SKM-1 treated with dmso at 0.1 percent for 144 hours (cell line): ENCODE results near the gene FOLR2.

Experiments
- DNase-seq: peaks from one replicate; lab custom pipeline; 2025; ENCODE audit not compliant: unreplicated experiment; lab: John Stamatoyannopoulos, UW

FOLR2 gene

DNA sequence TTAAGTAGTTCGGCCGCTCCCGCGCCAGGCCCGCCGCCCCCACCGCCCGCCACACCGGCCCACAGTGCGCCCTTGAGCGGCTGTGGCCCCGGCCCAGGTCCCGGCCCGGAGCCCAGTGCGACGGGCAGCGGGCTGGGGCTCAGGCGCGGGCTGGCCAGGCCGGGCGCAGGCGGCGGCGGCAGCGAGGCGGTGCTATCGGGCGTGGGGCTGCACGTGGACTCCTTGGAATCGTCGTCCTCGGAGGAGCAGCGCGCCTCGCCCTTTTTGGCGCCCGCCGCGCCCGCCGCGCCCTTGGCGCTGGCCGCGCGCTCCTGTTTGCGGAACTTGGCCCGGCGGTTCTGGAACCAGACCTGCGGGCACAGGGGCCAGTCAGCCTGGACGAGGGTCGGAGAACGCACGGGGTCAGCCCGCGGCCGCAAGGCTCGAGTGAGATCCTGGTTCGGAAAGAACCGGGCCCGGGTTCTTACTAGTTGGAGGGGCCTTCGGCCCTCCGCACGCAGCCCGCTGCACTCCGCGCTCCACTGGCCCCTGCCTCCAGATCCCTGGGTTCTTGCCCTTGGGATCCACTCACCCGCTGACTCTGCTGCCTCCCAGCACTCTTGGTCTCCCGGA is 23.4 kb downstream of the FOLR2 start:
- DNase-seq = no peak

DNA sequence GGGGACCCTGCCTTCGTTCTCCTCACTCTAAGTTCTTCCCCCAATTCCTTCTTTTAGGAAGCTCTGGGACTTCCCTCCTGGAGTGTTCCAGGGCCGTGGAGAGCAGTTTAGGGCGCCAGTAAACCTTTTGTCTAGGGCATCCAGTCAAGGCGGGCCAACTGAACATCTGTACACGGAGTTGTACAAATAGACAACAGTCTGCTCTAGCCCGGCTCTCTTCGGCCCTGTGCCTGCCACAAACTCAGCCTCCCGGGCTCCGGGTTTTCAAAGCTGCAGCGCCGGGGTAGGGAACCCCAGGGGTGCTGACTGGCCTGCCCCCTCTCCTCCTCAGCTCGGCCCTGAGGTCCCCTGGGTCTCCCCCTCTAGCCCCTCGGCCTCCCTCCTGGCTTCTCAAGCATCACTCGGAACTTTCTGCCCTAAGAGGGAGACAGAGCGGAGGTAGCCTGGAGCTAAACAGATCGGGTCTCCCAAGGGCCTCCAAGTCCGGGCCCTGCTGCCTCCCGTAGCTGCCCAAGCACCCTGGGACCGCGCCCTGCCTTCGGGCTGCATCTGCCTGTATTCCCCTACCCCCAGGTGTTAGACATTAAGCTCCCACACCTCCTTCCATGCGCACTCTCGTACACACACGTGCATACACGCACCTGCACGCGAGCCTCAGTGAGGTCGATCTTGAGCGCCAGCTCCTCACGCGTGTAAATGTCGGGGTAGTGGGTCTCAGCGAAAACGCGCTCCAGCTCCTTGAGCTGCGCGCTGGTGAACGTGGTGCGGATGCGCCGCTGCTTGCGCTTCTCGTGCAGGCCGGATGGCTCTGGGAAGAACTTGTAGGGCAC is 24.1 kb downstream of the FOLR2 start:
- no peak for DNase-seq

DNA sequence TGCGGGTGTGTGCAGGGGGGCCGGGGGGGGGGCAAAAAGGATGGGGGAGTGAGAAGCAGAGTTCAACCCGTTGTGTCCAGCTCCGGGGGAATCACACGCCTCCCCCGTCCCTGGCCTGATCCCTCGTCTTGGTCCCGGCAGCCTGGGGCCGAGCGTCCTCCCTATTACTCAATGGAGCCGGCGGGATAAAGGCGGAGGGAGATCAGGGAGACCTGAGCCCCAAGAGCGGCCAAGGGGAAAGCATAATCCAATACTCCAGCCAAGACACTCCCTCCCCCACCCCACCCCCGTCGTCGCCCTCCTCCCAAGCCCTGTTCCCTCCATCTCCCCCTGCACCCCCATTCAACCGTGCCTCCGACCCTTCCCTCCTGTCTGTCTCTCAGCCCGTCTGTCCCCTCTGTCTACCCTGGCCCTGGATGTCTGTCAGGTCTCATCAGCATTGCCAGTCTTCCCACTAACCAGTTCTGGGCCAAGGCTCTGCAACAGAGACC is 24.7 kb downstream of the FOLR2 start:
- no peak for DNase-seq

DNA sequence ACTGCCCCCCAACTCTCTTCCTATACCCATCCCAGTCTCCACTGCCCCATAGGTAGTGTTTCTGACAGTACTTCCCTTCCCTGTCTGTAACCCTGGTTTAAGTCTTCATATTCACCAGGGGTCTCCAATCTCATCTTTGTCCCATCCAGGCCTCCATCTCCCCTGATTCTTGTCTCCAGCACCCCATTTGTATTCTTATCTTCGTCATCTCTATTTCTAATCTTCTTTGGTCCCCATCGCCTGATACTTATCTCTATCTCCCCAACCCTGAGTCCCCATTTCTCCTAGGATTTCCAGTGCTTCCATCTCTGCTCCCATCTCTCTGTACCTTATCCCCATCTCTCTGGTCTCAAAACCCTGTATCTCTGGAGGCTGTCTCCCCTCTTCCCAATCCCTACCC is 25.5 kb downstream of the FOLR2 start:
- no peak for DNase-seq

DNA sequence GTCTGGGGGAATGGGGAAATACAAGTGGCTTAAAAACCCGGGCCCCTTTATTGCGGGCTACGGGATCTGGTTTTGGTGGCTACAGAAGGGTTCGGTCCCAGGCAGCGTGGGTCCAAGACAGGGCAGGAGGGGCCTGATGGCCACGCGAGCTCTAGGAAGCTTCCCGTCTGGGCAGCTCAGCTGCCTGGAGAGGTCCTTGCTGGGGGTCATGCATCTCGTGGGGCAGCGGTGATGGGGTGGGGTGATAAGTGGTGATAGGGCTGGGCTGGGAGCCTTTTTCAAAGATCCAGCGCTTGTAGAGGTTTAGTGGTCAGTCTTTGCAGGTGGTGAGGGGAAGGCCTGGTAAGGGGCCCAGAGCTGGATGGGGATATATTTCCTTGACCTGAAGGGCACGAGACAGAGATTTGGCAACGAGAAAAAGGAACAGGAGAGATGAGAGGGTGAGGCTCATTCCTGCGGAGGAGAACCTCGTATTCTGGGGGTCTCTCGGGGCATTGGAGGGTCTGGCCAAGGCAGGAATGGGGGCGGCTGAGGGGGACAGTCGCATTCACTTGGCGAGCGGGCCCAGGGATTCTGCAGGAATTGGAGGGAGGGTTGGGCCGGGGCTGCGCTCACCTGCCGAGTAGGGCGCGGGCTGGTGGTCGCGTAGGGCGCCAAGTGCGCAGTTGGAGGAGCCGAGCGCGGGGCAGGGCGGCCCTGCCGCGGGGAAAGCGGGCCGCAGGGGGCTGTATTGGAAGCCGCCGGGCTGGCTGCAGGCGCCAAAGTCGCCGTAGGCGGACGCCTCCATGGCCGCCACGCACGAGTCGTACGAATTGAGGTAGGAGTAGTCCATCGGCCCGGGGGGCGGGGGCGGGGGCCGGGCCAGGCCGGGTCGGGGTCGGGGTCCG is 26.8 kb downstream of the FOLR2 start:
- no peak for DNase-seq

DNA sequence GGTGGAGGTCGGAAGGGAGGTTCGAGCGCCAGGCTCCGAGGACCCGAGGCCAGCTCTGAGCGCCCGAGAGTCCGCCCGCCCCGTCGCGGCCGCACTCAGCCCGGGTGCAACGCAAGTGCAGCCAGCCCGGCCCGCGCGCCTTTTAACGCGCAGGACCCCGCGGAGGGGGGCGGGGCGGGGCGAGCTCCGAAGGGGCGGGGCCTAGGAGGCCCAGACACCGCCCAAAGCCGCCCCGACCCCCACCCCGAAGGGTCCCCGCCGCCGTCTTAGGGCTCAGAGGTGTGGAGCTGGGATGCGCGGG is 27.4 kb downstream of the FOLR2 start, which contains the start of gene PHOX2A:
TSS of gene PHOX2A (minus strand) at position 117 of the 301 bp plus-strand sequence. CDS start 172 bp downstream, outside the sequence.
- no peak for DNase-seq

DNA sequence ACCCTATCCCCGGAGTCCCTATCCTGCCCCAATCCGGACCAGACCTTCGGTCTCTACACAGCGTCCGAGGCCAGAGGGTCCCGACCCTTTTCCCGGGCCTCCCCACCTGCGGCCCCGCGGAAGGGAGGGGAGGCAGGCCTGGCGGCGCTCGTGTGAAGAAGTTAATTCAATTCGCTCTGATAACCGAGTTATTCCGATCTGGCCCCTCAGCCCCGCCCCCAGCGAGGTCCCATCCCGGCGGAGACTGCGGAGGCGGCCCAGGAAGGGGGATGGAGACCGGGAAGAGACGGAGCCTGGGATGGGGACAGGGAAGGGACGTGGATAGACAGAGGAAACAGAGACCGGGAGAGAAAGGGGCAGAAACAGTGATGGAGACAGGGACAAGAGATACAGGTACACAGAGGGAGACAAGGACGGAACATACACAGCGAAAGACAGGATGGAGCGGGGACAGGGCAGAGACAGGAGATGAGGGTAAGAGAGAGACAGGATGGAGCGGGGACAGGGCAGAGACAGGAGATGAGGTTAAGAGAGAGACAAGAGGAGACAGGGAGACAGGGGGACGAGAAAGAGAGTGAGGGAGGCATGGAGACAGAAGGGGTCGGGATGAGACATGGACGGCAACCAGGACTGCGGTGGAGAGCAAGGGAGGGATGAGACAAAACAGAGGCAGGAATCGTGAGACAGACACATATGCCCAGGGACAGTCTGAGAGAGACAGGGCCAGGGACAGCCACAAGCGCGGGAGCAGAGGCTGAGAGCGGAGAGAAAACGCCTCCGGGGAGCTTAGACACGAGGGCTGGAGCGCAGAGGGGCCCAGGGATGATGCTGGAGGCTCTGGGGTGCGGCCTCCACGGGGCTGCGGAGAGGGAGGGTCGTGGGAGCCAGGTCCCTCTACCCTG is 28.0 kb downstream of the FOLR2 start:
- DNase-seq = no peak

DNA sequence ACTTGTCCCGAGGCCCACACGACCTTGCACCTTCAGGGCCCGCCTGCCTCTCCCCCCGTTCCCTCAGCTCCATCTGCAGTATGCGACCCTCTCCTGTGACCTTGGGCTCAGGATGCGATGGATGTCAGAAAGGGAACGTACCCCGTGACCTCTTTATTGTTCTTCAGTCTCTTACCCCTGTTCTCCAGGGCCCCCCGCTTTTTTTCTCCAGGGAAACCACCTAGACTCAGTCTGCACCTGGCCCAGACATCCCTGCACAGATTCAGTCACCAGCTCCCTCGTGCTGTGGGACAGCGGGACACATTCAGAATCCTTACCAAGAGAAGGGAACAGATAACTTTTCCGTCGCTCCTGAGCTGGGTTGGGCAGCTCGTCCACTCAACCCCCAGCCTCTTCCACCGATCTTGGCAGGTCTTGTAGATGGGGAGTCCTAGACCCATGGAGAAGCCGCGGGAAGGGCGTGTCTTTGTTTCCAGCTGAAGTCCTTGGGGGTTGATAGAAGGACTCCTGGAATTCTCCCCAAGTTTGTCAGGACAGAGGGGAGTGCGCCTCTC is 28.7 kb downstream of the FOLR2 start:
- no peak for DNase-seq

DNA sequence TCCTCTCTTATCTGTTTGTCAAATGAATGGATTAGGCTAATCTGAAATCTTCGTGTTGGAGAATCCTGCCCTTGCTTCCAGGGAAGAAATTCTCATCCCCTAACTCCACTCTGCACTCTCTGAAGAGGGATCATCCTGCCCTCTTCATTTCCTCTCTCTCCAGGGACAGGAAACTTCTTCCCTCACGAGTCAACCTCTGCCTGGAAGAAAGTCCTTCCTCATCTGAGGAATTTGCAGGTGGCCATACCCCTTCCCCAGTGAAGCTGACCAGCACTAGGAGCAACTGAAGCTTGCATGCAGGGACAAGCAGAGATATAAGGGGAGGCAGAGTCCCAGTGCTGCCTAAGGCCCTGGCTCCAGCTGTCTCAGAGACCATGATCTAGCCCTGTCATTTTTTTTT is 31.0 kb downstream of the FOLR2 start:
- DNase-seq = no peak

DNA sequence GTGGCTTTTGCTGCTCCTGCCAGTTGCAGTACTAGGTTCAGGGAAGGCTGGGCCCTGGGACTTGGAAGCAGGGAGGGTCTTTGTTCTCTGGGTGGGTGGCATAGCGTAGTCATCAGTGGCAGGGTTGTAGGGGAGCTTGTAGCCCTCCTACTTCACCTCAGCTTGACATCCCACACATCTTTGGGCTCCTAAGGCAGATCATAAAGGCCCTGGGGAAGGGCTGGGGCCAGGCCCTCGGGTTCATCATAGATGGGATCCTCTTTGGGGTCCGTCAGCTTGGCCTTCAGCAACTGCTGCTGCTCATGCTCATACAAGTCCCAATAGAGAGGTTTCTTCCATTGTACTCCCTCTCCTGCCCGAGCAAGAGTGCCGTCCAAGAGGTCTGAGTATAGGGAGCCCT is 33.4 kb downstream of the FOLR2 start:
- no peak for DNase-seq

DNA sequence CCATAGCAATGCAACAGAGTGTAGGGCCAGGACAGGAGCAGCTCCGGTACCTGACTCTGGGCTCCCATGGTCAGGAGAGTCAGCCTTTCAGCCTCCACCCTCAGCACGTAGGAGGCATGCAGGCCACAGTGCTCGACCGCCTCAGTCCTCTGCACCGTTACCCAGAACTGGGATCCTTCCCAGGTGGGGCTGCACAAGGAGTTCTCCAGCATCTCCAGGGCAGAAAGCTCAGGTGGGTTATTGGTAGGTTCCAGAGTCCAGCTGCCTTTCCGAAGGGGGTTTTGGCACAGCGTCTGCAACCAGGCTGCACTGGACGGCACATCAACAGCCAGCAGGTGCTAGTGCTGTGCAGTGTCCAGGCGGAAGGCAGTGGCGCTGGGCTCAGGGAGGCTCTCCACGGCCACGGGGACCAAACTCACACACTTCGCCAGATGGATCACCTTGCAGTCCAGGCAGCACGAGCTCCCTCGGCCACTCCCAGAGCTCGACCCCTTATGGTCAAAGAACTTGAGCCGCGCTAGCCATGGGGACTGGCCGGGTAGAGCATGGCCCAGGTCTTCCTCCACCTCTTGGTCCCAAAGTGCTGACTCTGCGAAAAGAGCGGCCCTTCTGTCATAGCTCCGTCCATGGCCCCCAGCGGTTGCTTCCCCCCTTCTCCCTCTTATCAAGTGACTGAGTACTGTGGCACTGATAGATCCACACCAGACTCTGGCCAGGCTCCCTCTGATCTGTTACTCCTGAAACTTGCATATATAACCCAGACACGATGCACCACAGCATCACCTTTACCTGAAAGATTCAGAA is 34.3 kb downstream of the FOLR2 start:
- DNase-seq = no peak

DNA sequence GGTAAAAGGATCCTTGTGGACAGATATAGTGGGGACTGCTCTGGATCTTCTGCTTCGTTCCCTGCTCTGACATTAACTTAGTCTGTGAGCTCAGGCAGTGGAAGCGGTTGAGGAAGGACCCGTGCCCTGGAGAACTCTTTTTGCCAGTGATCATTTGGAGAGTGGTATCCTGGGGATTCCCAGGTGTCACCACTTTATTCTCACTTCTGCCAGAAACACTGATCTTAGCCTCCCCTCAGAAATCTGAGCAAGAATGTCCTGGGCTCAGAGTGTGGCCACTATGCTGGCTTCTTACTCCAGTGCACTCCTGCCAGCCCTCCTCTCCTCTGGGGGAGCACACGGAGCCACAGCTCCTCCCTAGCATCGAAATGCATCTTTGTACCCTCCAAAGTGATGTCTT is 35.0 kb downstream of the FOLR2 start:
- no peak for DNase-seq

DNA sequence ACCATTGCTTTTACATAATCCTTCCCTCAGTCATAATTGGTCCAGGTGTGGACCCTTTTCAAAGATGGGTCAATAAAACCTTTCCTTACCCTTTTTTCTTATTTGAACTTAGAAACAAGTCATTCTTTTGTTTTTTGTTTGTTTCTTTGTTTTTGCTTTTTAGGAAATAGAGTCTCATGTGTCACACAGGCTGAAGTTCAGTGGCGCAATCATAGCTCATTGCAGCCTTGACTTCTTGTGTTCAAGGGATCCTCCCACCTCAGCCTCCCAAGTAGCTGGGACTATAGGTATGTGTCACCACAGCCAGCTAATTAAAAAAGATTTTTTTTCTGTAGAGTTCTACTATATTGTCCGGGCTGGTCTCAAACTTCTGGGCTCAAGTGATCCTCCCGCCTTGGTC is 36.8 kb downstream of the FOLR2 start:
- DNase-seq = no peak

DNA sequence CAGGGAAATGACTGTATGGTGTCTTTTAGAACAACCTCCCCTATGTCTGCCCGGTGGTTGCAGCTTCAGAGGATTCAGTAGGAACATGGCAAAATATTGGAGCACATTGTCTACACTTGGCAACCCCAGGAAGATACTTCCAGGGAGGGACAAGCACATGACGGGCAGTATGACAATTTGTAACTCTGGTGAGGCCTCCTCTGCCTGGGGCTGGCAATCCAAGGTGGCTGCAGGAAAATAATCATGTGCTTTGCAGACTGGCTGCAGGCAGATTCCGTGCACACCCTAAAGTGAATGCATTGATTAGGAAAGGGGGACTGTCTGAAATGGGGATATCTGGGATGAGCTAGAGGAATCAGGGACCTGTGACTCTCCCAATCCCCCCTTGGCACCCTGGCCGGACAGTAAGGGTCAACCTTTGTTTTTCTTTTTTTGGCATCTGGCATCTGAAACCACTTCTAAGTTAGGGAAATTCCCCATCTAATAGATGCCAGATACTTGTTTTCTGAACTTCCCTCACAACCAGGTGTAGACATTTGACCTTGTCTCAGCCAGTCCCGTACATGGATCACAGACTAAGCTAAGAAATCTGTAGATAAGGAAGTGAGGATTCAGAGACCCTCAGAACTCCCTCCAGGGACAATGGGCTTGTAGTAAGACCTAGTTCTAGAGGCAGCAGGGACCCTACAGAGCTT is 37.9 kb downstream of the FOLR2 start:
- DNase-seq = no peak

DNA sequence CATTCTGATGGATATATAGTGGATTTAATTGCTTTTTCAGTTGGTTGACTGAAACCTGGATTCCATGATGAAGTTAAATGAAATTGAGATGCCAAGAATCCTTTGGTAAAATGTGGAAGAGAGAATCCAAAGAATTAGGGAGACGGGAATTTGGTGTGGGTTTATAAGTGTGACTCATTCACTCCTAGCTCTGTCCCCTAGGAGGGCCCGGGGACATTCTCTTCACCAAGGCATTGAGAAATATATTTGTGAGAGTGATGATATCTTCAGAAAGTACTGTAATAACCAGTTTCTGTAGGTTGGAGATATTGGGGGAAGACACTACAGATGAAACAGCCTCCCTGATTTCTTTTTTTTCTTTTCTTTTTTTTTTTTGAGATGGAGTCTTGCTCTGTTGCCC is 41.0 kb downstream of the FOLR2 start:
- no peak for DNase-seq

DNA sequence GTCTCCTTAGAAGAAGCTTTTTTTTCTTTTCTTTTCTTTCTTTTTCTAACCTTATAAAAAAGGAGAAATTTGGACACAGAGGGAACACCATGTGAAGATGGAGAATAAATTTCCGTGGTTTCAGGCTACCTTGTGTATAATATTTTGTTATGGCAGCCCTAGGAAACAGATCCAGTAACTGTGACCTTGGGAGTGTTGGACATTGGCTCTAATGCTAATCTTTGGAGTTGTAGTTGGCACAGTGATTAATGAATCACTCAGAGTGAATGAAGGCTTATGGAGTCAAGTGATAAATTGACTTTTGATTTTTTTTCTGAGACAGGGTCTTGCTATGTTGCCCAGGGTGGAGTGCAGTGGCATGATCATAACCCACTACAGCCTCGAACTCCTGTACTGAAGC is 42.9 kb downstream of the FOLR2 start:
- no peak for DNase-seq

DNA sequence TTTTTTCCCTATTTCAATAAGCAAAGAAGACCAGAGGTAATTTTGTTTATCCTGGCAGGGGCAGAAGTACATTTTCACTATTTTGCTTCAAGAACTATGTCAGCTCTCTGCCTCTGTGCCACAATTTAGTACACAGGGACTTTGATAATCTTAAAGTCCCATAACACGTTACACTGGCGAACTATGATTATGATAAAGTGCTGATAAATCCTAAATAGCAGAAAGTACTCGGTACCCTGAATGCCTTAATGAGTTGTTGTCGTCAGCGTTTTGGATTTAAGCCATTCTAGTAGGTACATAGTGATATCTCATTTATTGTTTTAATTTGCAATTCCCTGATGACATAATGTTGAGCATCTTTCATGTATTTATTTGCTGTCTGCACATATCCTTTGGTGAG is 44.0 kb downstream of the FOLR2 start:
- no peak for DNase-seq

DNA sequence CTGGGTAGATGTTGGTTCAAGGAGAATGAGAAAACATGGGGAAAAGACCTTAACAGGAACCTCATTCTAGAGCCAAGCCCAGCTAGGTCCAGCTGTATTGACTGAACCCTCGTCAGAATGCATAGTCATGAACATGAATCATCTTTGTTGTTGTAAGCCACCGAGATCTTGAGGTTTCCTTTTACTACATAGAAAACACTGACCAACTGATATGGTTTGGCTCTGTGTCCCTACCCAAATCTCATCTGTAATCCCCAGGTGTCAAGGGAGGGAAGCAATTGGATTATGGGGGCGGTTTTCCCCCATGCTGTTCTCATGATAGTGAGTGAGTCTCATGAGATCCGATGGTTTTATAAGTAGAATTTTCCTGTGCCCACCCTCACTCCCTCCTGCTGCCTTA is 46.8 kb downstream of the FOLR2 start:
- DNase-seq = no peak

DNA sequence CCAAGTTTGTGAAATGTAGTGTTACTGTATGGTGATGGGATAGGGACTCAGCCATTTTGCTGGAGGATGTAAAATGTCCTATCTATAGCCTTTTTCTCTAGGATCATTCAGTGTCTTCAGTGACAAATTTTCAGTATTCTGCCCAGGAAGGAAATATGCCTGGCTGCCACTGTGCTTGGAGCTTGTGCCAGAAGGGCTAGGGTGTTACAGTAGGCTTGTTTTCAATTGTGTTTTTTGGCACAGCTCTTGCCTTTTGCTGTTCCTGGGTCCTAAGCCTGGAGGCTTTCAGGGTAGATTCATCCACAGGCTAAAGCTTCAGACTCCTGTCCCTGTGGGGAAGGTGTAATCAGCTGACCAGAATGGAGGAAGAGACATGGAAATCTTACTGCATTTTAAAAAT is 49.4 kb downstream of the FOLR2 start:
- DNase-seq = no peak
